NCI-H526 treated with DMSO at 0.1 percent for 48 hours (cell line): Measurements from ENCODE around the gene MTA1.
A peak's percentile ranks its signal among the peaks of the same experiment; 100 is the strongest.

ENCODE experiments used
- DNase-seq: peaks from one replicate; lab custom pipeline; 2025; lab: John Stamatoyannopoulos, UW

The MTA1 gene

GRCh38 chr14:105476831-105477659, 57.4 kb downstream of the MTA1 start:
- no peak for DNase-seq

- no peak for DNase-seq
Observed at GRCh38 chr14:105477660-105478397, 58.2 kb downstream of the MTA1 start.

- DNase-seq = no peak
Observed at GRCh38 chr14:105478398-105479251, 59.0 kb downstream of the MTA1 start.

- DNase-seq = peak; percentile 20
Observed at GRCh38 chr14:105479431-105480158, 60.0 kb downstream of the MTA1 start.

GRCh38 chr14:105480199-105480746, 60.6 kb downstream of the MTA1 start:
- DNase-seq = no peak

GRCh38 chr14:105480807-105481801, 61.5 kb downstream of the MTA1 start:
- peak; percentile 76 for DNase-seq

- peak; percentile 78 for DNase-seq
Observed at GRCh38 chr14:105481886-105482457, 62.3 kb downstream of the MTA1 start.

GRCh38 chr14:105482486-105483110, 63.0 kb downstream of the MTA1 start:
- DNase-seq = no peak

- DNase-seq = no peak
Observed at GRCh38 chr14:105483300-105484068, 63.9 kb downstream of the MTA1 start.

GRCh38 chr14:105484069-105484996, 64.7 kb downstream of the MTA1 start:
- no peak for DNase-seq

- DNase-seq = no peak
Observed at GRCh38 chr14:105484997-105485393, 65.4 kb downstream of the MTA1 start.

- DNase-seq = peak; percentile 52
Observed at GRCh38 chr14:105485739-105486162, 66.1 kb downstream of the MTA1 start.

- DNase-seq = peak; percentile 52
Observed at GRCh38 chr14:105486163-105486973, 66.7 kb downstream of the MTA1 start, which contains the start of gene CRIP1. TSS of gene CRIP1 (plus strand) at chr14:105486886. CDS start at chr14:105487260, 374 bp downstream.

GRCh38 chr14:105486974-105487448, 67.4 kb downstream of the MTA1 start:
- DNase-seq = no peak

- DNase-seq = no peak
Observed at GRCh38 chr14:105487449-105487985, 67.9 kb downstream of the MTA1 start.
